Measurements from ENCODE around the gene COLEC12. TPM values are rescaled to one million over a fixed set of nuclear protein-coding genes. Genes with fewer than 3 reads are reported as not detected.

The COLEC12 gene
- polyA plus RNA-seq, 3 donors, result 0.21 to 0.47 (median 0.35) TPM

DNA sequence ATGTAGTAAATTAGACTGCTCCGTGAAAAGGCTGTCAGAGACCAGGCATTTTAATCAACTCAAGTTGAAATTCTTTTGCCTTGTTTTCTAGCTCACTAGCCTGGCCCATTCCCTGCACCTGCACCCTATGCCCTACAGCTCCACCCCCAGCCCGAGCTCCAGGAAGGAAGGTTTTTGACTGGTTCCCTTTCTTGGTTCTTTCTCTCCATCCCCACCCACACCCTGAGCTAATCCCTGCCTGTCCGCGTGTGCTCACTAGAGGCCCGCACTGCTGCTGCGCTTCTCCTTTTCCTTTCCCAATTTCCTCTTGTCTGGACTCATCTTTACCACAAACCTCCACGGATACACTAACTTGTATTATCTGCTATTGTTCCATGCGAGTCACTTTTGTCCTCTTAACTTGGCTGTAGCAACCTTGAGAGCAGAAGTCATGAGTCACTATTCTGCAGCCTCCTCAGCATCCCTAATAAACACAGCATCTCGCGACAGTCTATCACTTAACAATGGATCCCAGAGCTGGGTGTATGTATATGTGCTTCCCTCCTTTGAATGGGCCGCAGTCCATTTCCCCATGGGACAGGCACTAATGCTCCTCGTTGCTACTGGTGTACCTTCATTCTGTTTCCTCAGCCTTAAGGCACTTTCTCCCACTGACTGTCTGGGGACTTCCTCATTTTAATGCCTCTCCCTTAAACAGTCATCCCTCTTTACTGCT, 36.5 kb downstream of the COLEC12 start:
- Histone ChIP-seq H3K4me2 (replicated peaks; ENCODE audit: extremely low read depth, low read length, poor library complexity, severe bottlenecking) (peak overlapping the region; percentile 63), H3K27ac (ENCODE audit: low read depth in 1 of 2, low read length in 2 of 2) (peak overlapping the region; percentile 41 to 67), H3K79me2 (ENCODE audit: insufficient read depth, low read length) (no peaks in the 10 kb centered on the region), H4K20me1 (ENCODE audit: insufficient read depth, low read length) (no peaks in the 10 kb centered on the region), H3K4me3 (replicated peaks in 1 of 3; ENCODE audit: low read depth in 2 of 3, low read length in 3 of 3) (peak overlapping the region in 1 of 3 experiments; percentile 41), H2AFZ (ENCODE audit: insufficient read depth, low read depth, low read length, poor library complexity, severe bottlenecking) (no peak overlapping the region), H3K36me3 (replicated peaks in 1 of 2; ENCODE audit: control insufficient read depth in 1 of 2, insufficient read depth in 2 of 2, low read length in 2 of 2) (no peaks in the 10 kb centered on the region), H3K9me3 (replicated peaks in 1 of 2; ENCODE audit: control insufficient read depth in 1 of 2, insufficient read depth in 1 of 2, low read length in 2 of 2) (peaks cover 0 to under 1% of the 10 kb centered on the region in 2 donors), H3K9ac (ENCODE audit: insufficient read depth, low read length, poor library complexity, severe bottlenecking) (no peak overlapping the region), H3K4me1 (ENCODE audit: control insufficient read depth in 1 of 2, insufficient read depth in 2 of 2, low read length in 2 of 2) (peaks cover 28 to 32% of the 10 kb centered on the region in 2 donors), H3K27me3 (ENCODE audit: control insufficient read depth in 2 of 2, insufficient read depth in 2 of 2, low read length in 2 of 2) (no peaks in the 10 kb centered on the region)
- Mint-ChIP-seq H3K9me3 (peaks cover 0 to 2% (median under 1%) of the 10 kb centered on the region in 7 donors), H3K27ac (peak overlapping the region; percentile 80 to 93 (median 91)), H3K4me3 (peak overlapping the region in 1 of 2 donors; percentile 71), H3K27me3 (ENCODE audit: low read depth in 3 of 3) (peaks cover 0 to 2% (median 0%) of the 10 kb centered on the region in 3 donors), H3K4me1 (peaks cover 24% of the 10 kb centered on the region), H3K36me3 (no peaks in the 10 kb centered on the region)
- 7% methylated on average over 9 of the region's 12 CpGs for WGBS (ENCODE audit: insufficient coverage)
- DNase-seq, result peak; percentile 80 to 89 (median 88)
- intact Hi-C loops (cut with micrococcal nuclease), result loop anchor here in 1 of 2 donors (5.0 to 10.0 kb wide), 5 partner anchors 33 to 189 kb away; no protein-coding TSS in a partner anchor
- TF ChIP-seq, protein P1, sequence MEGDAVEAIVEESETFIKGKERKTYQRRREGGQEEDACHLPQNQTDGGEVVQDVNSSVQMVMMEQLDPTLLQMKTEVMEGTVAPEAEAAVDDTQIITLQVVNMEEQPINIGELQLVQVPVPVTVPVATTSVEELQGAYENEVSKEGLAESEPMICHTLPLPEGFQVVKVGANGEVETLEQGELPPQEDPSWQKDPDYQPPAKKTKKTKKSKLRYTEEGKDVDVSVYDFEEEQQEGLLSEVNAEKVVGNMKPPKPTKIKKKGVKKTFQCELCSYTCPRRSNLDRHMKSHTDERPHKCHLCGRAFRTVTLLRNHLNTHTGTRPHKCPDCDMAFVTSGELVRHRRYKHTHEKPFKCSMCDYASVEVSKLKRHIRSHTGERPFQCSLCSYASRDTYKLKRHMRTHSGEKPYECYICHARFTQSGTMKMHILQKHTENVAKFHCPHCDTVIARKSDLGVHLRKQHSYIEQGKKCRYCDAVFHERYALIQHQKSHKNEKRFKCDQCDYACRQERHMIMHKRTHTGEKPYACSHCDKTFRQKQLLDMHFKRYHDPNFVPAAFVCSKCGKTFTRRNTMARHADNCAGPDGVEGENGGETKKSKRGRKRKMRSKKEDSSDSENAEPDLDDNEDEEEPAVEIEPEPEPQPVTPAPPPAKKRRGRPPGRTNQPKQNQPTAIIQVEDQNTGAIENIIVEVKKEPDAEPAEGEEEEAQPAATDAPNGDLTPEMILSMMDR (IDR thresholded peaks at IDR 0.05), result no peak

- peak overlapping the region; percentile 41 to 67 for H3K27ac ChIP-seq (ENCODE audit: low read depth in 1 of 2, low read length in 2 of 2)
- no peaks in the 10 kb centered on the region for H3K27me3 ChIP-seq (ENCODE audit: control insufficient read depth in 2 of 2, insufficient read depth in 2 of 2, low read length in 2 of 2)
- TF ChIP-seq, protein P1 (IDR thresholded peaks at IDR 0.05), result no peak
- no peaks in the 10 kb centered on the region for H4K20me1 ChIP-seq (ENCODE audit: insufficient read depth, low read length)
- H3K79me2 ChIP-seq (ENCODE audit: insufficient read depth, low read length), result no peaks in the 10 kb centered on the region
- no peak overlapping the region for H2AFZ ChIP-seq (ENCODE audit: insufficient read depth, low read depth, low read length, poor library complexity, severe bottlenecking)
- peaks cover 30 to 33% of the 10 kb centered on the region in 2 donors for H3K4me1 ChIP-seq (ENCODE audit: control insufficient read depth in 1 of 2, insufficient read depth in 2 of 2, low read length in 2 of 2)
- no peaks in the 10 kb centered on the region for H3K36me3 ChIP-seq (replicated peaks in 1 of 2; ENCODE audit: control insufficient read depth in 1 of 2, insufficient read depth in 2 of 2, low read length in 2 of 2)
- H3K4me3 ChIP-seq (replicated peaks in 1 of 3; ENCODE audit: low read depth in 2 of 3, low read length in 3 of 3), result peak overlapping the region in 1 of 3 experiments; percentile 41
- peaks cover 0 to 7% (median 5%) of the 10 kb centered on the region in 7 donors for H3K9me3 Mint-ChIP-seq
- no peak overlapping the region for H3K9ac ChIP-seq (ENCODE audit: insufficient read depth, low read length, poor library complexity, severe bottlenecking)
- H3K9me3 ChIP-seq (replicated peaks in 1 of 2; ENCODE audit: control insufficient read depth in 1 of 2, insufficient read depth in 1 of 2, low read length in 2 of 2), result peaks cover 0 to 4% of the 10 kb centered on the region in 2 donors
- H3K36me3 Mint-ChIP-seq, result no peaks in the 10 kb centered on the region
- 59% methylated on average over 11 of the region's 11 CpGs for WGBS (ENCODE audit: insufficient coverage)
- peak overlapping the region; percentile 63 for H3K4me2 ChIP-seq (replicated peaks; ENCODE audit: extremely low read depth, low read length, poor library complexity, severe bottlenecking)
- H3K27me3 Mint-ChIP-seq (ENCODE audit: low read depth in 3 of 3), result peaks cover 0 to 2% (median 0%) of the 10 kb centered on the region in 3 donors
- no peak for DNase-seq
- peak overlapping the region; percentile 80 to 93 (median 91) for H3K27ac Mint-ChIP-seq
- intact Hi-C loops (cut with micrococcal nuclease), result loop anchor here in 1 of 2 donors (5.0 to 10.0 kb wide), 5 partner anchors 34 to 189 kb away; no protein-coding TSS in a partner anchor
- peak overlapping the region in 1 of 2 donors; percentile 71 for H3K4me3 Mint-ChIP-seq
- H3K4me1 Mint-ChIP-seq, result peaks cover 25% of the 10 kb centered on the region
Measured at GRCh38 chr18:463403-463802, 37.1 kb downstream of the COLEC12 start.

Data from CD14-positive monocyte (primary cell).